Measurements from ENCODE around the gene RDM1. TPM values are rescaled to one million over a fixed set of nuclear protein-coding genes. Genes with fewer than 3 reads are reported as not detected.
A peak's percentile ranks its signal among the peaks of the same experiment; 100 is the strongest.

RDM1 gene
- total RNA-seq, 2 experiments from 2014 or later, result 18.6 to 21.6 TPM

GRCh38 chr17:35875800-35876139, 54.8 kb downstream of the RDM1 start:
- Mint-ChIP-seq H3K36me3 (ENCODE audit: low read depth) (no peaks in the 10 kb centered on the region), H3K4me1 (ENCODE audit: low read depth) (peaks cover 29% of the 10 kb centered on the region), H3K27ac (peak overlapping the region; percentile 5), H3K9me3 (no peaks in the 10 kb centered on the region), H3K4me3 (no peak overlapping the region), H3K27me3 (ENCODE audit: low read depth) (no peaks in the 10 kb centered on the region)
- CTCF ChIA-PET, result interaction anchor here (0.6 to 1.1 kb wide), 2 partner anchors 93 to 108 kb away, joined by 3 read pairs; no protein-coding TSS in a partner anchor
- intact Hi-C loops (cut with micrococcal nuclease), result loop anchor here (10.0 kb wide), 1 partner anchor 59 kb away; the partner anchor contains the start of gene RDM1
- DNase-seq, result no peak

- H3K27me3 Mint-ChIP-seq (ENCODE audit: low read depth), result no peaks in the 10 kb centered on the region
- H3K4me3 Mint-ChIP-seq, result no peak overlapping the region
- DNase-seq, result no peak
- intact Hi-C loops (cut with micrococcal nuclease), result loop anchor here (10.0 kb wide), 1 partner anchor 60 kb away; the partner anchor contains the start of gene RDM1
- H3K4me1 Mint-ChIP-seq (ENCODE audit: low read depth), result peaks cover 25% of the 10 kb centered on the region
- CTCF ChIA-PET, result interaction anchor here (0.5 to 0.6 kb wide), 2 partner anchors 108 to 271 kb away, joined by 3 read pairs; no protein-coding TSS in a partner anchor
- H3K9me3 Mint-ChIP-seq, result no peaks in the 10 kb centered on the region
- H3K27ac Mint-ChIP-seq, result peak overlapping the region; percentile 5
- H3K36me3 Mint-ChIP-seq (ENCODE audit: low read depth), result no peaks in the 10 kb centered on the region
These were observed 55.3 kb downstream of the RDM1 start for GRCh38 chr17:35875072-35875799.

GRCh38 chr17:35872196-35872980, 58.2 kb downstream of the RDM1 start:
- H3K4me3 Mint-ChIP-seq, result no peak overlapping the region
- no peaks in the 10 kb centered on the region for H3K9me3 Mint-ChIP-seq
- no peak for DNase-seq
- intact Hi-C loops (cut with micrococcal nuclease), result loop anchor here (10.0 kb wide), 1 partner anchor 62 kb away; the partner anchor contains the start of gene RDM1
- H3K36me3 Mint-ChIP-seq (ENCODE audit: low read depth), result no peaks in the 10 kb centered on the region
- CTCF ChIA-PET, result interaction anchor here (0.6 to 2.1 kb wide), 5 partner anchors 10 to 238 kb away, joined by 3 to 9 read pairs (median 4); no protein-coding TSS in a partner anchor
- H3K27me3 Mint-ChIP-seq (ENCODE audit: low read depth), result no peaks in the 10 kb centered on the region
- no peak overlapping the region for H3K27ac Mint-ChIP-seq
- H3K4me1 Mint-ChIP-seq (ENCODE audit: low read depth), result peaks cover 18% of the 10 kb centered on the region

- H3K9me3 Mint-ChIP-seq, result no peaks in the 10 kb centered on the region
- H3K36me3 Mint-ChIP-seq (ENCODE audit: low read depth), result no peaks in the 10 kb centered on the region
- CTCF ChIA-PET, result interaction anchor here (0.7 to 2.1 kb wide), 7 partner anchors 9 to 63 kb away, joined by 3 to 9 read pairs (median 4); no protein-coding TSS in a partner anchor
- no peak overlapping the region for H3K4me3 Mint-ChIP-seq
- H3K27me3 Mint-ChIP-seq (ENCODE audit: low read depth), result no peaks in the 10 kb centered on the region
- peak; percentile 53 for DNase-seq
- intact Hi-C loops (cut with micrococcal nuclease), result loop anchor here (10.0 kb wide), 1 partner anchor 64 kb away; the partner anchor contains the start of gene RDM1
- peaks cover 18% of the 10 kb centered on the region for H3K4me1 Mint-ChIP-seq (ENCODE audit: low read depth)
- no peak overlapping the region for H3K27ac Mint-ChIP-seq
These were observed 59.4 kb downstream of the RDM1 start for GRCh38 chr17:35870906-35871819.

- H3K36me3 Mint-ChIP-seq (ENCODE audit: low read depth), result no peaks in the 10 kb centered on the region
- H3K9me3 Mint-ChIP-seq, result no peaks in the 10 kb centered on the region
- intact Hi-C loops (cut with micrococcal nuclease), result no loop called here
- no peak within 1 kb of the TSS for H3K4me3 Mint-ChIP-seq
- H3K4me1 Mint-ChIP-seq (ENCODE audit: low read depth), result peaks cover 18% of the 10 kb centered on the region
- H3K27me3 Mint-ChIP-seq (ENCODE audit: low read depth), result no peaks in the 10 kb centered on the region
- H3K27ac Mint-ChIP-seq, result no peak within 1 kb of the TSS
- CTCF ChIA-PET, result interaction anchor here (0.8 kb wide), 1 partner anchor 22 kb away, joined by 3 read pairs; no protein-coding TSS in a partner anchor
- no peak for DNase-seq
These were observed 61.8 kb downstream of the RDM1 start, which contains the start of gene HEATR9 for GRCh38 chr17:35868737-35869136. TSS of gene HEATR9 (minus strand) at chr17:35868891. CDS start at chr17:35868742, 149 bp downstream.

Other genes with a start within 250 kb of the RDM1 start
- gene RASL10B, start 199.1 kb downstream of the RDM1 start, total RNA-seq, result 1 to 10 TPM in 1 of 2 experiments, under 1 TPM in 1; 0.96 to 1.1 TPM
- gene GAS2L2, start 177.5 kb downstream of the RDM1 start, total RNA-seq, result under 1 TPM in 1 of 2 experiments, not detected in 1; 0.07 TPM
- gene C17orf50, start 169.9 kb downstream of the RDM1 start, total RNA-seq, result not detected
- under 1 TPM; 0.19 to 0.35 TPM for gene MMP28, start 135.1 kb downstream of the RDM1 start, total RNA-seq
- 100 to 1,000 TPM; 252 to 256 TPM for gene TAF15, start 121.3 kb downstream of the RDM1 start, total RNA-seq
- gene HEATR9, start 61.9 kb downstream of the RDM1 start, total RNA-seq, result not detected
- gene CCL5, start 50.4 kb downstream of the RDM1 start, total RNA-seq, result 1 to 10 TPM; 1.9 to 2.5 TPM
- gene LYZL6, start 12.9 kb upstream of the RDM1 start, total RNA-seq, result not detected
- gene CCL16, start 50.7 kb upstream of the RDM1 start, total RNA-seq, result not detected
- not detected for gene CCL14, start 56.0 kb upstream of the RDM1 start, total RNA-seq
- not detected for gene CCL15, start 70.8 kb upstream of the RDM1 start, total RNA-seq
- not detected for gene CCL23, start 87.2 kb upstream of the RDM1 start, total RNA-seq
- gene CCL18, start 133.5 kb upstream of the RDM1 start, total RNA-seq, result not detected
- gene CCL3, start 159.4 kb upstream of the RDM1 start, total RNA-seq, result 1 to 10 TPM; 8.3 TPM
- gene CCL4, start 173.1 kb upstream of the RDM1 start, total RNA-seq, result 1 to 10 TPM; 4.6 to 5.5 TPM
- gene TBC1D3B, start 245.9 kb upstream of the RDM1 start, total RNA-seq, result 1 to 10 TPM; 1.8 to 2.6 TPM

All from activated naive CD4-positive, alpha-beta T cell treated with anti-CD3 and anti-CD28 coated beads for 36 hours (primary cell).